ENCODE data around the gene ARHGAP29. TPM values are rescaled to one million over a fixed set of nuclear protein-coding genes. Genes with fewer than 3 reads are reported as not detected.

Gene ARHGAP29
- total and polyA plus RNA-seq, 2 of the 4 experiments (the other 2 are of a cell fraction): 19.1 to 30.3 TPM

DNA sequence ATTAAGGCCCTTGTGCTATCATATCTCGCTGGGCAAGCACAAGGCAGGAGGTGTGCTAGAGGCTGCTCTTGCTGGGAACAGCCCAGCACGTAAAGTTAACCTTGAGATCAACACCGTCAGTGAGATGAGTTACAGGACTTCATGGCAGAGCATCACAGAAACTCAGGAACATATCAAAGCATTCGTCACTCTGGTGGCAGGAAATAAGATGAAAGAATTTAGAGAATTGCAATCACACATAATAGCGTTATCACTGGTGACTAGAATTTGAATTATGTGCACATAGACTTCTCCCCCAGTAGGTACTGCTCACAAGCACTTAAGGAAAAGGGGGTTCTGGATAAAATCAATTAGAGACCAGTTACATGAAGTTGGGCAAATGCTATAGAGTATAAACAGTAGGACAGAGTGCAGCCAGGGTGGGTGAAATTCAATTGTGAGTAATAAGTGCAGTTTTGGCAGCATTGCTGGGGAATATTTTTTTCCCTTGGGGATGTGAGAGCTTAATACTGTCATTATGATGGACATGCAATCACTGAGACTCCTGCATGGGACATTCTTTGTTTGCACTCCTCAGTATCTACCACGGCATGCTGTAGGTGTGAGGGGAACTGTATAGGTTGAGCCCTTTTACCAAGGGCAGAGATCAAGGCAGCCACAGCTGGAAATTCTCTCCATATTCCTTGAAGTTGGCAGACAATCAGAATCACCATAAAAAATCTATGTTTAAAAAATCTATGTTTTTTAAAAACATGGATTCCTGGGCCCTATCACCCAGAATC, 44.2 kb upstream of the ARHGAP29 start:
- no peaks in the 10 kb centered on the region for H3K79me1 ChIP-seq (ENCODE audit: low read depth in 1 of 2, low read length in 2 of 2)
- H3K4ac ChIP-seq (ENCODE audit: low read depth, low read length): no peak overlapping the region
- ATAC-seq (ENCODE audit: low read depth): no peak
- no TSS peak for BruUV-seq (replicated peaks)
- H3K27ac ChIP-seq (ENCODE audit: insufficient read depth, low read length): no peak overlapping the region
- ChIA-PET POLR2A (ENCODE audit: unreplicated experiment) (no interaction called here), CTCF (no interaction called here)
- 33% methylated on average over 1 of the region's 6 CpGs; no CpG with 5 or more reads in 1 of the 2 experiments for WGBS, 2 experiments (ENCODE audit: extremely low coverage in 2 of 2, insufficient read length in 1 of 2)
- H4K5ac ChIP-seq (ENCODE audit: low read depth, low read length): no peak overlapping the region
- peaks cover 11% of the 10 kb centered on the region for H3K4me1 ChIP-seq (ENCODE audit: control insufficient read depth, insufficient read depth, low read length)
- no peaks in the 10 kb centered on the region for H3K27me3 ChIP-seq (ENCODE audit: control insufficient read depth, insufficient read depth, low read length)
- H3K18ac ChIP-seq (ENCODE audit: low read depth, low read length): peak overlapping the region; percentile 55; the same call in 1 of the 2 replicates
- peak overlapping the region; percentile 27; the same call in 1 of the 3 replicates for H2BK15ac ChIP-seq (ENCODE audit: low read depth, low read length)
- H4K20me1 ChIP-seq (ENCODE audit: insufficient read depth, low read length): no peaks in the 10 kb centered on the region
- 0 out of 4 replicates have a peak overlapping the region, but pooled peaks of 1 of the 2 experiments have one; percentile 8 for H4K8ac ChIP-seq (ENCODE audit: low read depth in 2 of 2, low read length in 2 of 2)
- 0 out of 2 replicates have a peak overlapping the region, but pooled peaks have one; percentile 8 for H2BK120ac ChIP-seq (ENCODE audit: low read depth, low read length)
- no peak overlapping the region for H2AK9ac ChIP-seq (replicated peaks; ENCODE audit: low read depth, low read length, poor library complexity)
- dilution Hi-C loops (cut with HindIII; ENCODE audit: low sequenced_read_pairs, unreplicated experiment): no loop called here
- H3K23ac ChIP-seq (ENCODE audit: low read depth, low read length): no peak overlapping the region
- peaks cover 5% of the 10 kb centered on the region; the same call in 1 of the 2 replicates for H3K9me1 ChIP-seq (ENCODE audit: insufficient read depth, low read length)
- no peak overlapping the region for H3K4me3 ChIP-seq (ENCODE audit: insufficient read depth, low read depth, low read length)
- in situ Hi-C loops (cut with MboI; ENCODE audit: low sequenced_read_pairs): no loop called here
- intact Hi-C loops (cut with micrococcal nuclease): no loop called here
- 0 out of 2 replicates have a peak, but pooled peaks cover 2% of the 10 kb centered on the region for H3K9me3 ChIP-seq (ENCODE audit: control insufficient read depth, insufficient read depth, low read length)
- DNase-seq: no peak
- peak overlapping the region; percentile 13; the same call in 1 of the 2 replicates for H2BK20ac ChIP-seq (ENCODE audit: low read depth, low read length)
- peak overlapping the region; percentile 23; the same call in 1 of the 2 replicates for H2AK5ac ChIP-seq (ENCODE audit: low read depth, low read length)
- no peak overlapping the region for H3K56ac ChIP-seq (ENCODE audit: extremely low read depth, insufficient read depth, low read length)
- H2BK5ac ChIP-seq (ENCODE audit: low read depth, low read length, poor library complexity, severe bottlenecking): no peak overlapping the region
- no peaks in the 10 kb centered on the region for H3K36me3 ChIP-seq (ENCODE audit: control insufficient read depth, insufficient read depth, low read length)
- no peak overlapping the region for H2AFZ ChIP-seq (replicated peaks; ENCODE audit: low read length, poor library complexity)
- H3K9ac ChIP-seq (ENCODE audit: low read depth, low read length): no peak overlapping the region
- no peak overlapping the region for H4K91ac ChIP-seq (ENCODE audit: insufficient read depth, low read depth, low read length)
- no peak overlapping the region; the same call in 1 of the 2 replicates for H3K14ac ChIP-seq (replicated peaks; ENCODE audit: low read depth, low read length)
- no peak overlapping the region for H3K4me2 ChIP-seq (ENCODE audit: low read depth, low read length)
- TF ChIP-seq SMC3 (IDR thresholded peaks at IDR 0.05; ENCODE audit: low read depth, low read length): no peak
- TF ChIP-seq, protein P1, sequence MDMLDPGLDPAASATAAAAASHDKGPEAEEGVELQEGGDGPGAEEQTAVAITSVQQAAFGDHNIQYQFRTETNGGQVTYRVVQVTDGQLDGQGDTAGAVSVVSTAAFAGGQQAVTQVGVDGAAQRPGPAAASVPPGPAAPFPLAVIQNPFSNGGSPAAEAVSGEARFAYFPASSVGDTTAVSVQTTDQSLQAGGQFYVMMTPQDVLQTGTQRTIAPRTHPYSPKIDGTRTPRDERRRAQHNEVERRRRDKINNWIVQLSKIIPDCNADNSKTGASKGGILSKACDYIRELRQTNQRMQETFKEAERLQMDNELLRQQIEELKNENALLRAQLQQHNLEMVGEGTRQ (IDR thresholded peaks at IDR 0.05; ENCODE audit: low read depth, low read length): no peak
- TF ChIP-seq RFX5 (IDR thresholded peaks at IDR 0.05; ENCODE audit: low read depth, low read length): no peak
- no peak for TF ChIP-seq RAD21 (IDR thresholded peaks at IDR 0.05; ENCODE audit: low read length)
- no peak for TF ChIP-seq RCOR1 (IDR thresholded peaks at IDR 0.05; ENCODE audit: insufficient replicate concordance, low read length)
- TF ChIP-seq POLR2A (IDR thresholded peaks at IDR 0.05; ENCODE audit: low read depth, low read length): no peak
- no peak for TF ChIP-seq MAFK (IDR thresholded peaks at IDR 0.05; ENCODE audit: low read depth, low read length)
- no peak for TF ChIP-seq NFE2L2 (IDR thresholded peaks at IDR 0.05; ENCODE audit: low read depth, low read length)
- TF ChIP-seq FOS (IDR thresholded peaks at IDR 0.05; ENCODE audit: low read depth, low read length): no peak
- TF ChIP-seq BHLHE40 (IDR thresholded peaks at IDR 0.05; ENCODE audit: low read depth, low read length): no peak
- TF ChIP-seq MXI1 (IDR thresholded peaks at IDR 0.05; ENCODE audit: borderline replicate concordance, low read depth, low read length): no peak
- TF ChIP-seq CEBPB (IDR thresholded peaks at IDR 0.05; ENCODE audit: low read depth, low read length): no peak
- no peak for TF ChIP-seq MAZ (IDR thresholded peaks at IDR 0.05; ENCODE audit: borderline replicate concordance, low read depth, low read length)
- TF ChIP-seq CHD1 (IDR thresholded peaks at IDR 0.05; ENCODE audit: low read depth, low read length): no peak
- TF ChIP-seq, protein P2, sequence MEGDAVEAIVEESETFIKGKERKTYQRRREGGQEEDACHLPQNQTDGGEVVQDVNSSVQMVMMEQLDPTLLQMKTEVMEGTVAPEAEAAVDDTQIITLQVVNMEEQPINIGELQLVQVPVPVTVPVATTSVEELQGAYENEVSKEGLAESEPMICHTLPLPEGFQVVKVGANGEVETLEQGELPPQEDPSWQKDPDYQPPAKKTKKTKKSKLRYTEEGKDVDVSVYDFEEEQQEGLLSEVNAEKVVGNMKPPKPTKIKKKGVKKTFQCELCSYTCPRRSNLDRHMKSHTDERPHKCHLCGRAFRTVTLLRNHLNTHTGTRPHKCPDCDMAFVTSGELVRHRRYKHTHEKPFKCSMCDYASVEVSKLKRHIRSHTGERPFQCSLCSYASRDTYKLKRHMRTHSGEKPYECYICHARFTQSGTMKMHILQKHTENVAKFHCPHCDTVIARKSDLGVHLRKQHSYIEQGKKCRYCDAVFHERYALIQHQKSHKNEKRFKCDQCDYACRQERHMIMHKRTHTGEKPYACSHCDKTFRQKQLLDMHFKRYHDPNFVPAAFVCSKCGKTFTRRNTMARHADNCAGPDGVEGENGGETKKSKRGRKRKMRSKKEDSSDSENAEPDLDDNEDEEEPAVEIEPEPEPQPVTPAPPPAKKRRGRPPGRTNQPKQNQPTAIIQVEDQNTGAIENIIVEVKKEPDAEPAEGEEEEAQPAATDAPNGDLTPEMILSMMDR (conservative IDR thresholded peaks at IDR 0.05; ENCODE audit: low read depth, low read length): no peak

All from IMR-90 (cell line).